RWPE2 (cell line): ENCODE data around the gene MEIS1.
"Not testable (repeated sequence)": the region's sequence is repeated elsewhere in the genome, so short reads cannot be mapped to it uniquely, and the experiment has no call there.

Experiments
- ATAC-seq: fragments of 200-7000 bp; cut with Tn5 transposase; 3 replicates; pipeline ENCODE4 v1.9.1; 2021; ENCODE audit warnings: low read depth
- DNase-seq: peaks from one replicate; pipeline ENCODE4 v3.0.0-alpha.2; 2020; ENCODE audit warnings: low spot score
- H3K27ac ChIP-seq: fragments of 450-650 bp; 2 replicates; pipeline ENCODE4 v1.5.1; 2017; ENCODE audit warnings: mild to moderate bottlenecking; ENCODE audit not compliant: poor library complexity, severe bottlenecking
- H3K27me3 ChIP-seq: fragments of 250-450 bp; sonication (Bioruptor Pico); 2 replicates; pipeline ENCODE4 v1.5.1; 2021; ENCODE audit warnings: mild to moderate bottlenecking, moderate library complexity; ENCODE audit not compliant: insufficient read depth, poor library complexity, severe bottlenecking
- H3K36me3 ChIP-seq: fragments of 250-450 bp; sonication (Bioruptor Pico); 2 replicates; pipeline ENCODE4 v1.5.1; 2020; ENCODE audit warnings: low read depth, mild to moderate bottlenecking, moderate library complexity
- H3K4me1 ChIP-seq: fragments of 250-450 bp; sonication (Bioruptor Pico); 2 replicates; pipeline ENCODE4 v1.5.1; 2021; ENCODE audit warnings: mild to moderate bottlenecking, moderate library complexity; ENCODE audit not compliant: insufficient read depth, poor library complexity, severe bottlenecking
- H3K4me3 ChIP-seq: fragments of 250-450 bp; sonication (Bioruptor Pico); 2 replicates; pipeline ENCODE4 v1.5.1; 2021; ENCODE audit warnings: mild to moderate bottlenecking, moderate library complexity; ENCODE audit not compliant: severe bottlenecking
- H3K9me3 ChIP-seq: fragments of 250-450 bp; sonication (Bioruptor Pico); 2 replicates; pipeline ENCODE4 v1.5.1; 2021; ENCODE audit warnings: mild to moderate bottlenecking, moderate library complexity; ENCODE audit not compliant: severe bottlenecking
- TF ChIP-seq, protein P1 (sequence below): fragments of 450-650 bp; IDR thresholded peaks from one replicate; pipeline ENCODE4 v1.5.1; 2017; ENCODE audit warnings: mild to moderate bottlenecking, moderate library complexity; ENCODE audit not compliant: poor library complexity, severe bottlenecking

MEIS1 gene

DNA sequence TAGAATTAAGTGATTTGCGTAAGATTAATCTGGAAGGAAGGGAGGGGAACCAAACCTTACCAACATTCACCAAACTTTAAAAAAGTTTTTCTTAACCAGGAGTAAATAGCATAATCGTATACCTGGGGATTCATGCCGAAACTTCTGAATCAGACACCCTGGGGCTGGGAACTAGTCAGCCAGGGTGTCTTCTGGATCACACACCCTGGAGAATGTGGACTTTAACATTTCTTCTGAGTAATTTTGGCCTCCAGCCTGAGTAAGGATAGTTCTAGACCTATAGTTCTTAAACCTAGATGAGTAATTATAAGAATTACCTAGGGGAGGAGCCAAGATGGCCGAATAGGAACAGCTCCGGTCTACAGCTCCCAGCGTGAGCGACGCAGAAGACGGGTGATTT is 44.1 kb upstream of the MEIS1 start:
- H3K9me3 ChIP-seq: no peaks in the 10 kb centered on the region
- H3K36me3 ChIP-seq: no peaks in the 10 kb centered on the region
- peaks cover 6% of the 10 kb centered on the region for H3K27me3 ChIP-seq
- no peak overlapping the region for H3K4me3 ChIP-seq
- H3K27ac ChIP-seq: peak overlapping the region; percentile 15
- ATAC-seq: peak; percentile 76
- peaks cover 9% of the 10 kb centered on the region for H3K4me1 ChIP-seq
- TF ChIP-seq, protein P1, sequence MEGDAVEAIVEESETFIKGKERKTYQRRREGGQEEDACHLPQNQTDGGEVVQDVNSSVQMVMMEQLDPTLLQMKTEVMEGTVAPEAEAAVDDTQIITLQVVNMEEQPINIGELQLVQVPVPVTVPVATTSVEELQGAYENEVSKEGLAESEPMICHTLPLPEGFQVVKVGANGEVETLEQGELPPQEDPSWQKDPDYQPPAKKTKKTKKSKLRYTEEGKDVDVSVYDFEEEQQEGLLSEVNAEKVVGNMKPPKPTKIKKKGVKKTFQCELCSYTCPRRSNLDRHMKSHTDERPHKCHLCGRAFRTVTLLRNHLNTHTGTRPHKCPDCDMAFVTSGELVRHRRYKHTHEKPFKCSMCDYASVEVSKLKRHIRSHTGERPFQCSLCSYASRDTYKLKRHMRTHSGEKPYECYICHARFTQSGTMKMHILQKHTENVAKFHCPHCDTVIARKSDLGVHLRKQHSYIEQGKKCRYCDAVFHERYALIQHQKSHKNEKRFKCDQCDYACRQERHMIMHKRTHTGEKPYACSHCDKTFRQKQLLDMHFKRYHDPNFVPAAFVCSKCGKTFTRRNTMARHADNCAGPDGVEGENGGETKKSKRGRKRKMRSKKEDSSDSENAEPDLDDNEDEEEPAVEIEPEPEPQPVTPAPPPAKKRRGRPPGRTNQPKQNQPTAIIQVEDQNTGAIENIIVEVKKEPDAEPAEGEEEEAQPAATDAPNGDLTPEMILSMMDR: no peak
- DNase-seq: no peak

GRCh38 chr2:66391240-66391639 is 43.7 kb upstream of the MEIS1 start:
- H3K4me3 ChIP-seq, H3K27ac ChIP-seq, ATAC-seq, H3K27me3 ChIP-seq, DNase-seq, H3K9me3 ChIP-seq, H3K36me3 ChIP-seq, H3K4me1 ChIP-seq: not testable (repeated sequence)

GRCh38 chr2:66405473-66405872 is 29.5 kb upstream of the MEIS1 start:
- ATAC-seq: no peak
- no peak overlapping the region for H3K27ac ChIP-seq
- H3K27me3 ChIP-seq: no peaks in the 10 kb centered on the region
- H3K9me3 ChIP-seq: no peaks in the 10 kb centered on the region
- DNase-seq: no peak
- no peak overlapping the region for H3K4me3 ChIP-seq
- TF ChIP-seq, protein P1: no peak
- H3K4me1 ChIP-seq: no peaks in the 10 kb centered on the region
- no peaks in the 10 kb centered on the region for H3K36me3 ChIP-seq

DNA sequence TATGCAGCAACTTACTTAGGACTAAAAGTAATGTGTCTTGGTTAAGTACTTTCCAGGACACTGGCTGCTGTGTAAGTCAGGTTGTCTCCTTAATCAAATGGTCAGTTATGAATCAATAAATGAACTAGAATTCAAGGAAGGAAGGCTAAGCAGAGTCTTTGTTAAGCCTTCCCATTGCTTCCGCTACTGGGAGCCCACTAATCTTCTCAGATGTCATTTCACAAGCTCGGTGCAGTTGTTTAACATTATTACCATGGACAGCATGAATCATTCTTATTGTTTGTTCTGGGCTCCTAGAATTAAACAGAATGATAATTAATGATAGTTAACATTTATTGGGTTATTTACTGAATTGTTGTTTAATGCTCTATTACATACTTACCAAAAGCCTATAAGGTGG is 26.0 kb upstream of the MEIS1 start:
- ATAC-seq (no peak), DNase-seq (no peak)
- Histone ChIP-seq H3K36me3 (no peaks in the 10 kb centered on the region), H3K4me1 (no peaks in the 10 kb centered on the region), H3K27me3 (no peaks in the 10 kb centered on the region), H3K27ac (no peak overlapping the region), H3K9me3 (no peaks in the 10 kb centered on the region), H3K4me3 (no peak overlapping the region)
- TF ChIP-seq, protein P1: no peak

- no peak for DNase-seq
- Histone ChIP-seq H3K36me3 (no peaks in the 10 kb centered on the region), H3K4me3 (no peak overlapping the region), H3K27ac (no peak overlapping the region), H3K27me3 (no peaks in the 10 kb centered on the region), H3K4me1 (no peaks in the 10 kb centered on the region), H3K9me3 (no peaks in the 10 kb centered on the region)
- TF ChIP-seq, protein P1: no peak
- ATAC-seq: no peak
These were observed 22.1 kb upstream of the MEIS1 start for GRCh38 chr2:66412874-66413273.
